Gastroesophageal sphincter (tissue), 4 donors: Measurements from ENCODE around the gene CPT1B. TPM values are rescaled to one million over a fixed set of nuclear protein-coding genes. Genes with fewer than 3 reads are reported as not detected.
"Not testable (repeated sequence)": the region's sequence is repeated elsewhere in the genome, so short reads cannot be mapped to it uniquely, and the experiment has no call there.

Source experiments
- ATAC-seq: fragments of 150-250 bp; one replicate; pipeline ENCODE4 v1.9.1; 2016; ENCODE audit warnings: mild to moderate bottlenecking, moderate library complexity
- H3K27ac ChIP-seq, 4 donors: fragments of 200-600 bp; sonication (generic) in 3 of 4; 1 replicate in 3 of 4; 2 replicates in 1 of 4; pipeline ENCODE4 v1.5.1; 2016 to 2019
- H3K27me3 ChIP-seq: fragments of 200-600 bp; sonication (generic); one replicate; pipeline ENCODE4 v1.5.1; 2019
- H3K36me3 ChIP-seq, 2 donors: fragments of 200-600 bp; sonication (generic); one replicate each; pipeline ENCODE4 v1.5.1; 2019; ENCODE audit warnings: control low read depth in 1 of 2
- H3K4me1 ChIP-seq, 3 donors: fragments of 200-600 bp; sonication (generic); 1 replicate in 2 of 3; 2 replicates in 1 of 3; pipeline ENCODE4 v1.5.1; 2016 to 2019; ENCODE audit warnings: control low read depth in 2 of 3
- H3K4me3 ChIP-seq, 2 donors: fragments of 200-600 bp; sonication (generic); one replicate each; pipeline ENCODE4 v1.5.1; 2019; ENCODE audit warnings: mild to moderate bottlenecking in 1 of 2, moderate library complexity in 1 of 2
- H3K9me3 ChIP-seq, 3 donors: fragments of 200-600 bp; sonication (generic); one replicate each; pipeline ENCODE4 v1.5.1; 2017 to 2019; ENCODE audit warnings: control low read depth in 2 of 3
- CTCF ChIP-seq, 4 experiments: fragments of 200-600 bp in 2 of 4; fragments of 450-650 bp in 2 of 4; sonication (generic) in 1 of 4; IDR thresholded peaks; one replicate each; pipeline ENCODE4 v1.5.1; 2017 to 2019; ENCODE audit warnings: antibody characterized with exemption in 4 of 4, mild to moderate bottlenecking in 2 of 4, moderate library complexity in 2 of 4
- EP300 ChIP-seq: sonication (generic); formaldehyde crosslinking; IDR thresholded peaks from one replicate; pipeline ENCODE4 v1.6.1; 2017; ENCODE audit warnings: antibody characterized with exemption, mild to moderate bottlenecking
- POLR2A ChIP-seq, 2 donors: fragments of 450-650 bp; IDR thresholded peaks; one replicate each; pipeline ENCODE4 v1.6.1; 2017; ENCODE audit warnings: antibody characterized with exemption in 2 of 2, mild to moderate bottlenecking in 2 of 2, moderate library complexity in 1 of 2
- POLR2AphosphoS5 ChIP-seq: sonication (generic); formaldehyde crosslinking; IDR thresholded peaks from one replicate; pipeline ENCODE4 v1.6.1; 2017; ENCODE audit warnings: antibody characterized with exemption
- WGBS, 2 donors: methylation state at CpG; one replicate each; pipeline ENCODE4 v1.1.5; 2018; ENCODE audit warnings: low coverage in 1 of 2; 5-methylcytosine and 5-hydroxymethylcytosine counted together
- total RNA-seq, 4 donors: library from RNA; depleted of rRNA; stranded (reverse); fragments of >200 nt; gene quantifications; one replicate each; pipeline ENCODE4 v1.1.0, GENCODE V29; 2016

CPT1B gene
- total RNA-seq, 4 donors from 2014 or later = 3.1 to 13.4 (median 6.5) TPM

- ATAC-seq = no peak
- Histone ChIP-seq H3K4me3 (no peak overlapping the region), H3K36me3 (peaks cover 0 to 64% of the 10 kb centered on the region in 2 donors), H3K4me1 (peaks cover 0 to 41% (median 20%) of the 10 kb centered on the region in 3 donors), H3K9me3 (no peaks in the 10 kb centered on the region), H3K27ac (no peak overlapping the region), H3K27me3 (no peaks in the 10 kb centered on the region)
- TF ChIP-seq CTCF (IDR thresholded peaks at IDR 0.05) (no peak), POLR2A (IDR thresholded peaks at IDR 0.05) (no peak), EP300 (no peak), POLR2AphosphoS5 (no peak)
- WGBS, 2 donors = 100% methylated on average over 1 of the region's 22 CpGs; no CpG with 5 or more reads in 1 of the 2 donors
These were observed 55.3 kb downstream of the CPT1B start for GRCh38 chr22:50522806-50523438.

- 86% methylated on average over 1 of the region's 15 CpGs; no CpG with 5 or more reads in 1 of the 2 donors for WGBS, 2 donors
These were observed 55.9 kb downstream of the CPT1B start for GRCh38 chr22:50522208-50522805.

GRCh38 chr22:50521710-50522109, 56.5 kb downstream of the CPT1B start:
- no CpG with 5 or more reads among the region's 10 CpGs for whole genome bisulfite sequencing, 2 donors
- Histone ChIP-seq H3K27ac (no peak overlapping the region), H3K4me3 (no peak overlapping the region), H3K4me1 (peaks cover 0 to 29% (median 15%) of the 10 kb centered on the region in 3 donors), H3K36me3 (peaks cover 0 to 76% of the 10 kb centered on the region in 2 donors), H3K9me3 (no peaks in the 10 kb centered on the region), H3K27me3 (no peaks in the 10 kb centered on the region)
- TF ChIP-seq EP300 = no peak
- TF ChIP-seq POLR2A (IDR thresholded peaks at IDR 0.05) = no peak
- no peak for TF ChIP-seq CTCF (IDR thresholded peaks at IDR 0.05)
- no peak for TF ChIP-seq POLR2AphosphoS5
- ATAC-seq = no peak

More at GRCh38 chr22:50522208-50522805, 55.9 kb downstream of the CPT1B start:
- Histone ChIP-seq H3K4me3 (no peak overlapping the region), H3K9me3 (no peaks in the 10 kb centered on the region), H3K27ac (no peak overlapping the region), H3K36me3 (peaks cover 0 to 70% of the 10 kb centered on the region in 2 donors), H3K4me1 (peaks cover 0 to 35% (median 20%) of the 10 kb centered on the region in 3 donors), H3K27me3 (no peaks in the 10 kb centered on the region)
- TF ChIP-seq EP300 (no peak), CTCF (IDR thresholded peaks at IDR 0.05) (no peak), POLR2A (IDR thresholded peaks at IDR 0.05) (no peak), POLR2AphosphoS5 (no peak)
- ATAC-seq = no peak

- Histone ChIP-seq H3K27me3 (no peaks in the 10 kb centered on the region), H3K4me3 (no peak overlapping the region), H3K9me3 (no peaks in the 10 kb centered on the region), H3K36me3 (peaks cover 0 to 83% of the 10 kb centered on the region in 2 donors), H3K4me1 (peaks cover 0 to 21% (median 9%) of the 10 kb centered on the region in 3 donors), H3K27ac (no peak overlapping the region)
- WGBS, 2 donors = 96% methylated on average over 4 of the region's 13 CpGs; no CpG with 5 or more reads in 1 of the 2 donors
- no peak for ATAC-seq
- TF ChIP-seq EP300 = no peak
- no peak for TF ChIP-seq POLR2AphosphoS5
- no peak for TF ChIP-seq CTCF (IDR thresholded peaks at IDR 0.05)
- no peak for TF ChIP-seq POLR2A (IDR thresholded peaks at IDR 0.05)
These were observed 57.3 kb downstream of the CPT1B start for GRCh38 chr22:50520826-50521453.

- peaks cover 0 to 18% (median 9%) of the 10 kb centered on the region in 3 donors for H3K4me1 ChIP-seq
- H3K27me3 ChIP-seq, H3K4me3 ChIP-seq, ATAC-seq, H3K9me3 ChIP-seq, H3K27ac ChIP-seq: not testable (repeated sequence)
- WGBS, 2 donors = 87 to 90% methylated on average over 3 to 7 of the region's 8 CpGs
- H3K36me3 ChIP-seq = peaks cover 0 to 87% of the 10 kb centered on the region in 2 donors
These were observed 58.0 kb downstream of the CPT1B start for GRCh38 chr22:50520184-50520583.
